Measurements from ENCODE around the gene CFAP65. TPM values are rescaled to one million over a fixed set of nuclear protein-coding genes. Genes with fewer than 3 reads are reported as not detected.
A peak's percentile ranks its signal among the peaks of the same experiment; 100 is the strongest.

The CFAP65 gene
- total and polyA plus RNA-seq, 9 of the 15 experiments (the other 6 are each of a cell fraction or from before 2014, with no cell fraction given): not detected

GRCh38 chr2:218964041-218964771 is 77.1 kb downstream of the CFAP65 start (continued):
- no peak for TF ChIP-seq IRF2 (CRISPR knock-in tag; IDR thresholded peaks at IDR 0.05)
- no peak for TF ChIP-seq HDAC2 (IDR thresholded peaks at IDR 0.05)
- no peak for TF ChIP-seq ARID3B (CRISPR knock-in tag; IDR thresholded peaks at IDR 0.05; ENCODE audit: borderline replicate concordance)
- no peak for TF ChIP-seq HMG20B (CRISPR knock-in tag; IDR thresholded peaks at IDR 0.05)
- TF ChIP-seq ZNF212 (CRISPR knock-in tag; IDR thresholded peaks at IDR 0.05): no peak
- no peak for TF ChIP-seq ELK3 (CRISPR knock-in tag; IDR thresholded peaks at IDR 0.05)
- no peak for TF ChIP-seq PBX2 (CRISPR knock-in tag; IDR thresholded peaks at IDR 0.05; ENCODE audit: low read depth)
- TF ChIP-seq PBX2 (tag; conservative IDR thresholded peaks at IDR 0.05; ENCODE audit: low read depth): peak; percentile 37; the same call in 1 of the 2 replicates
- TF ChIP-seq HNRNPH1 (optimal IDR thresholded peaks at IDR 0.05; ENCODE audit: low read depth, low read length): no peak
- no peak for TF ChIP-seq SIN3A (IDR thresholded peaks at IDR 0.05; ENCODE audit: borderline replicate concordance in 2 of 2, control insufficient read depth in 1 of 2, low read depth in 2 of 2, low read length in 2 of 2)
- TF ChIP-seq ATF3 (IDR thresholded peaks at IDR 0.05): peak; percentile 54
- TF ChIP-seq ATF3 (CRISPR knock-in tag; conservative IDR thresholded peaks at IDR 0.05): no peak
- no peak for TF ChIP-seq ZNF12 (CRISPR knock-in tag; IDR thresholded peaks at IDR 0.05)
- peak in 1 of 2 experiments; percentile 52; a peak in 2 of 4 replicates for TF ChIP-seq NRF1 (conservative IDR thresholded peaks at IDR 0.05 in 1 of 2, IDR thresholded peaks at IDR 0.05 in 1 of 2)
- TF ChIP-seq BHLHE40 (IDR thresholded peaks at IDR 0.05; ENCODE audit: low read length): no peak
- no peak for TF ChIP-seq ZNF174 (CRISPR knock-in tag; IDR thresholded peaks at IDR 0.05)
- TF ChIP-seq TGIF2 (CRISPR knock-in tag; IDR thresholded peaks at IDR 0.05): no peak
- peak; percentile 68 for TF ChIP-seq EHMT2 (IDR thresholded peaks at IDR 0.05)
- TF ChIP-seq ZNF280A (IDR thresholded peaks at IDR 0.05; ENCODE audit: low read depth, partially characterized antibody): no peak
- no peak for TF ChIP-seq NFRKB (IDR thresholded peaks at IDR 0.05; ENCODE audit: low read depth)
- no peak for TF ChIP-seq ZNF232 (CRISPR knock-in tag; IDR thresholded peaks at IDR 0.05)
- TF ChIP-seq ZNF436 (CRISPR knock-in tag; IDR thresholded peaks at IDR 0.05): no peak

Data from K562 (cell line).